Keratinocyte (primary cell): ENCODE measurements around the gene CEP290. TPM values are rescaled to one million over a fixed set of nuclear protein-coding genes. Genes with fewer than 3 reads are reported as not detected.

Experiments
- DNase-seq: peaks from one replicate; pipeline ENCODE4 v3.0.0-alpha.2; 2011; ENCODE audit warnings: low read depth, missing footprints, low spot score
- FAIRE-seq: peaks from 2 replicates; lab custom pipeline; 2011; peaks lifted over from hg19 to GRCh38; lab: Jason Lieb, UNC
- H2AFZ ChIP-seq: 2 replicates; pipeline ENCODE4 v1.6.0; 2012; ENCODE audit warnings: low read length, control low read depth, inconsistent platforms; ENCODE audit not compliant: control insufficient read depth
- H3K27ac ChIP-seq: 2 replicates; pipeline ENCODE4 v1.5.1; 2011; ENCODE audit warnings: low read length; ENCODE audit not compliant: control insufficient read depth, insufficient read depth
- H3K27me3 ChIP-seq: 3 replicates; pipeline ENCODE4 v1.6.0; 2011; ENCODE audit warnings: low read length; ENCODE audit not compliant: control insufficient read depth, insufficient read depth; ENCODE audit errors: extremely low read depth
- H3K36me3 ChIP-seq, 2 experiments: 2 replicates in 1 of 2; 3 replicates in 1 of 2; pipeline ENCODE4 v1.5.1; 2011; ENCODE audit warnings: low read length in 2 of 2, mild to moderate bottlenecking in 1 of 2; ENCODE audit not compliant: control insufficient read depth in 2 of 2, insufficient read depth in 2 of 2; ENCODE audit errors: extremely low read depth in 1 of 2
- H3K4me1 ChIP-seq: 3 replicates; pipeline ENCODE4 v1.5.1; 2011; ENCODE audit warnings: low read length; ENCODE audit not compliant: control insufficient read depth, insufficient read depth; ENCODE audit errors: extremely low read depth
- H3K4me2 ChIP-seq: 3 replicates; pipeline ENCODE4 v1.6.0; 2011; ENCODE audit warnings: low read depth, low read length; ENCODE audit not compliant: control insufficient read depth, insufficient read depth; ENCODE audit errors: extremely low read depth
- H3K4me3 ChIP-seq, 3 experiments: fragments of 200-600 bp in 1 of 3; sonication (generic) in 1 of 3; 2 replicates in 2 of 3; 3 replicates in 1 of 3; pipeline ENCODE4 v1.5.1; 2011 to 2016; ENCODE audit warnings: low read length in 3 of 3, mild to moderate bottlenecking in 3 of 3, control low read depth in 2 of 3, inconsistent platforms in 1 of 3, low read depth in 1 of 3, mixed read lengths in 1 of 3, mixed run types in 1 of 3, moderate library complexity in 1 of 3; ENCODE audit not compliant: control insufficient read depth in 2 of 3, insufficient read depth in 2 of 3; ENCODE audit errors: extremely low read depth in 1 of 3
- H3K79me2 ChIP-seq: 2 replicates; pipeline ENCODE4 v1.6.0; 2012; ENCODE audit warnings: low read length; ENCODE audit not compliant: control insufficient read depth, insufficient read depth
- H3K9ac ChIP-seq: 3 replicates; pipeline ENCODE4 v1.6.0; 2011; ENCODE audit warnings: low read length; ENCODE audit not compliant: control insufficient read depth, insufficient read depth; ENCODE audit errors: extremely low read depth
- H3K9me1 ChIP-seq: 3 replicates; pipeline ENCODE4 v1.6.0; 2011; ENCODE audit warnings: low read length; ENCODE audit not compliant: control insufficient read depth, insufficient read depth; ENCODE audit errors: extremely low read depth
- H3K9me3 ChIP-seq: 2 replicates; pipeline ENCODE4 v1.5.1; 2012; ENCODE audit warnings: low read depth, low read length; ENCODE audit not compliant: control insufficient read depth
- H4K20me1 ChIP-seq: 3 replicates; pipeline ENCODE4 v1.6.0; 2011; ENCODE audit warnings: low read length; ENCODE audit not compliant: control insufficient read depth, insufficient read depth; ENCODE audit errors: extremely low read depth
- EZH2 ChIP-seq: IDR thresholded peaks from one replicate; pipeline ENCODE4 v1.6.1; 2012; ENCODE audit warnings: inconsistent platforms, mild to moderate bottlenecking, low read length, moderate library complexity
- dilution Hi-C: fragments of 300-500 bp; cut with MboI; formaldehyde crosslinking; loops from one replicate; pipeline ENCODE4 v1.7.0; 2020; ENCODE audit warnings: low sequenced_read_pairs; ENCODE audit not compliant: extremely low pct_ligation_motif_present
- polyA plus RNA-seq, 5 experiments: library from polyadenylated mRNA; depleted of rRNA in 3 of 5; stranded (reverse) in 3 of 5; stranded (forward) in 1 of 5; unstranded in 1 of 5; fragments of >200 nt; gene quantifications; 1 replicate in 1 of 5; 2 replicates in 3 of 5; 3 replicates in 1 of 5; pipeline versions ENCODE4 v1.2.1 to v1.2.3, GENCODE V29; 2011 to 2012; ENCODE audit warnings: missing spikeins in 2 of 5, low read depth in 1 of 5, low replicate concordance in 1 of 5
- TF ChIP-seq, protein P1 (sequence below), 3 experiments: IDR thresholded peaks in 1 of 3; conservative IDR thresholded peaks in 1 of 3; optimal IDR thresholded peaks in 1 of 3; 2 replicates in 2 of 3; 3 replicates in 1 of 3; pipeline versions ENCODE3 to v1.5.1; 2011; ENCODE audit warnings: low read length in 3 of 3, mild to moderate bottlenecking in 3 of 3, moderate library complexity in 2 of 3, control low read depth in 1 of 3, inconsistent platforms in 1 of 3; ENCODE audit not compliant: insufficient read depth in 2 of 3; ENCODE audit errors: extremely low read depth in 1 of 3

The CEP290 gene
- polyA plus RNA-seq, 1 donor (not counting 4 experiments of a cell fraction or from before 2014, with no cell fraction given), result 5.6 TPM

DNA sequence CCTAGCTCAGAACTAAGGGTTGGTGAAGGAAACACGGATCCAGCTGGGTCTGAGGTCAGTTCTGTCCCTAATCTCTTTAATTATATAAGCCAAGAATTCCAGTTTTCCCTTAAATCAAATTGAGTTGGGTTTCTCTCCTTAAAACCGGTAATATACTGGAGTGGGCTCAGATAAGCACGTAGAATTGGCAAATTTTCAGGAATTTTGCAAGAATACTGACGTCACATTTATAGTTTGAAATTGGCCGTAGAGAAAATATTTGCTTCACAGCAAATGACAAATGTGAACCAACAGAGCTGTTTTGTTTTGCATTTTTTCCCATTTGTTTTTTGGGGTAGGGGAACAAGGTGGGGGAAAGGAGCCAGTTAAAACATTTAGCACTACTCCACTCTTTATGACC is 130.1 kb downstream of the CEP290 start:
- Histone ChIP-seq H3K36me3 (no peaks in the 10 kb centered on the region), H4K20me1 (no peaks in the 10 kb centered on the region), H3K4me3 (no peak overlapping the region), H3K9me3 (no peaks in the 10 kb centered on the region), H3K4me1 (no peaks in the 10 kb centered on the region), H3K4me2 (no peak overlapping the region), H3K27ac (no peak overlapping the region), H3K9ac (no peak overlapping the region), H3K27me3 (no peaks in the 10 kb centered on the region), H3K9me1 (no peaks in the 10 kb centered on the region), H3K79me2 (no peaks in the 10 kb centered on the region), H2AFZ (no peak overlapping the region)
- TF ChIP-seq, protein P1, sequence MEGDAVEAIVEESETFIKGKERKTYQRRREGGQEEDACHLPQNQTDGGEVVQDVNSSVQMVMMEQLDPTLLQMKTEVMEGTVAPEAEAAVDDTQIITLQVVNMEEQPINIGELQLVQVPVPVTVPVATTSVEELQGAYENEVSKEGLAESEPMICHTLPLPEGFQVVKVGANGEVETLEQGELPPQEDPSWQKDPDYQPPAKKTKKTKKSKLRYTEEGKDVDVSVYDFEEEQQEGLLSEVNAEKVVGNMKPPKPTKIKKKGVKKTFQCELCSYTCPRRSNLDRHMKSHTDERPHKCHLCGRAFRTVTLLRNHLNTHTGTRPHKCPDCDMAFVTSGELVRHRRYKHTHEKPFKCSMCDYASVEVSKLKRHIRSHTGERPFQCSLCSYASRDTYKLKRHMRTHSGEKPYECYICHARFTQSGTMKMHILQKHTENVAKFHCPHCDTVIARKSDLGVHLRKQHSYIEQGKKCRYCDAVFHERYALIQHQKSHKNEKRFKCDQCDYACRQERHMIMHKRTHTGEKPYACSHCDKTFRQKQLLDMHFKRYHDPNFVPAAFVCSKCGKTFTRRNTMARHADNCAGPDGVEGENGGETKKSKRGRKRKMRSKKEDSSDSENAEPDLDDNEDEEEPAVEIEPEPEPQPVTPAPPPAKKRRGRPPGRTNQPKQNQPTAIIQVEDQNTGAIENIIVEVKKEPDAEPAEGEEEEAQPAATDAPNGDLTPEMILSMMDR (optimal IDR thresholded peaks at IDR 0.05 in 1 of 3, IDR thresholded peaks at IDR 0.05 in 1 of 3, conservative IDR thresholded peaks at IDR 0.05 in 1 of 3; ENCODE audit: extremely low read depth in 1 of 3, insufficient read depth in 2 of 3, low read length in 3 of 3), result no peak
- no peak for TF ChIP-seq EZH2
- DNase-seq, result no peak
- no peak for FAIRE-seq
- dilution Hi-C loops, result no loop called here

DNA sequence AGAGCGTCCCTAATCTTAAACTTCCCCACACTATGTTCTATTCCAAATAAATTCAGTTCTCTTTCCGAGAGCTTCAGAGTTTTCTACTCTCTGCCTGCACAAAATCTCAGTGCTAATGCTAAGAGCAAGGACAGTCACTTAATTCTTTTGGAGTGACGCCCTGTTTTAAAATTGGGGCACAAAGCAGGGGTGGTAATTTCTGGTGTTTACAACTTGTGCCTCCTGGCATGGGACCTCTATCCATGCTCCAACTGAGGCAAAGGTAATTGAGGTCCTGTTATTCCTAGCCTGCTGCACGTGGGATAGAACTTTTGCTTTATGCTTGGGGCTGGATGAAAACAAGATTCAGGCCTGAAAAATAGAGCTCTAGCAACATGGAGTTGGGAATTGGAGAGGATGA is 135.5 kb downstream of the CEP290 start:
- TF ChIP-seq, protein P1 (optimal IDR thresholded peaks at IDR 0.05 in 1 of 3, IDR thresholded peaks at IDR 0.05 in 1 of 3, conservative IDR thresholded peaks at IDR 0.05 in 1 of 3; ENCODE audit: extremely low read depth in 1 of 3, insufficient read depth in 2 of 3, low read length in 3 of 3), result no peak
- no peak for TF ChIP-seq EZH2
- H4K20me1 ChIP-seq, result no peaks in the 10 kb centered on the region

More for the DNA sequence above, 135.5 kb downstream of the CEP290 start:
- Histone ChIP-seq H3K4me2 (no peak overlapping the region), H3K36me3 (no peaks in the 10 kb centered on the region), H3K27me3 (no peaks in the 10 kb centered on the region), H3K4me1 (no peaks in the 10 kb centered on the region), H3K4me3 (no peak overlapping the region), H3K79me2 (no peaks in the 10 kb centered on the region), H3K9ac (no peak overlapping the region), H3K27ac (no peak overlapping the region), H3K9me1 (no peaks in the 10 kb centered on the region), H3K9me3 (no peaks in the 10 kb centered on the region), H2AFZ (no peak overlapping the region)
- dilution Hi-C loops, result no loop called here
- no peak for FAIRE-seq
- DNase-seq, result no peak
